WTC11 (cell line): ENCODE data around the gene MACF1. TPM values are rescaled to one million over a fixed set of nuclear protein-coding genes. Genes with fewer than 3 reads are reported as not detected.

Experiments
- ATAC-seq: fragments of 200-7000 bp; cut with Tn5 transposase; 2 replicates; pipeline ENCODE4 v1.10.0; 2021; ENCODE audit warnings: mild to moderate bottlenecking, moderate library complexity
- CTCF ChIA-PET: fragments of 300-600 bp; sonication (Branson Sonifier 250); formaldehyde crosslinking; loops from one replicate; lab custom pipeline; 2021; ENCODE audit warnings: antibody characterized with exemption; lab: Charles Lee
- POLR2A ChIA-PET: fragments of 350-600 bp; sonication (Branson Sonifier 250); formaldehyde crosslinking; loops from one replicate; lab custom pipeline; 2021; ENCODE audit warnings: antibody characterized with exemption; lab: Charles Lee
- DNase-seq: peaks from one replicate; pipeline ENCODE4 v3.0.0; 2021; ENCODE audit warnings: low spot score
- H3K27ac Mint-ChIP-seq: 2 replicates; pipeline ENCODE4 v1.8.0; 2021; ENCODE audit warnings: mixed read lengths
- H3K27me3 Mint-ChIP-seq: 2 replicates; pipeline ENCODE4 v1.8.0; 2021; ENCODE audit warnings: low read depth, mild to moderate bottlenecking, moderate library complexity, mixed read lengths
- H3K36me3 Mint-ChIP-seq: 2 replicates; pipeline ENCODE4 v1.8.0; 2021; ENCODE audit warnings: mixed read lengths
- H3K4me1 Mint-ChIP-seq: 2 replicates; pipeline ENCODE4 v1.8.0; 2022; ENCODE audit warnings: mixed read lengths
- H3K4me3 Mint-ChIP-seq: 2 replicates; pipeline ENCODE4 v1.8.0; 2021; ENCODE audit warnings: mild to moderate bottlenecking, moderate library complexity, mixed read lengths
- H3K9me3 Mint-ChIP-seq: 2 replicates; pipeline ENCODE4 v1.8.0; 2021; ENCODE audit warnings: mixed read lengths
- CREB1 ChIP-seq: sonication (generic); formaldehyde crosslinking; IDR thresholded peaks from 2 replicates; pipeline ENCODE4 v1.8.0; 2023; ENCODE audit warnings: mild to moderate bottlenecking, missing genetic modification reagents
- FOXJ3 ChIP-seq: sonication (generic); formaldehyde crosslinking; IDR thresholded peaks from 2 replicates; pipeline ENCODE4 v1.9.0; 2021; ENCODE audit warnings: missing genetic modification reagents, mild to moderate bottlenecking, borderline replicate concordance
- GRHL2 ChIP-seq: fragments of 250-450 bp; sonication (Bioruptor Pico); IDR thresholded peaks from 2 replicates; pipeline ENCODE4 v1.8.0; 2022; ENCODE audit warnings: mild to moderate bottlenecking, moderate library complexity; ENCODE audit not compliant: insufficient replicate concordance, severe bottlenecking
- IRF2 ChIP-seq: sonication (generic); formaldehyde crosslinking; IDR thresholded peaks from 2 replicates; pipeline ENCODE4 v1.8.0; 2022; ENCODE audit warnings: low read depth, missing genetic modification reagents, borderline replicate concordance
- NFYB ChIP-seq: sonication (generic); formaldehyde crosslinking; conservative IDR thresholded peaks from 2 replicates; pipeline ENCODE4 v1.8.0; 2022; ENCODE audit warnings: low read depth, missing genetic modification reagents
- ZBTB21 ChIP-seq: sonication (generic); formaldehyde crosslinking; IDR thresholded peaks from 2 replicates; pipeline ENCODE4 v1.8.1; 2023; ENCODE audit warnings: mild to moderate bottlenecking, missing genetic modification reagents, borderline replicate concordance
- ZNF121 ChIP-seq: sonication (generic); formaldehyde crosslinking; IDR thresholded peaks from 2 replicates; pipeline ENCODE4 v1.8.0; 2023; ENCODE audit warnings: missing genetic modification reagents
- ZNF232 ChIP-seq: sonication (generic); formaldehyde crosslinking; IDR thresholded peaks from 2 replicates; pipeline ENCODE4 v1.8.0; 2022; ENCODE audit warnings: mild to moderate bottlenecking, missing genetic modification reagents
- ZNF396 ChIP-seq: fragments of 250-450 bp; sonication (Bioruptor Pico); IDR thresholded peaks from 2 replicates; pipeline ENCODE4 v1.8.0; 2021; ENCODE audit warnings: mild to moderate bottlenecking, moderate library complexity, borderline replicate concordance
- ZNF423 ChIP-seq: fragments of 250-450 bp; sonication (Bioruptor Pico); IDR thresholded peaks from 2 replicates; pipeline ENCODE4 v2.1.2; 2022; ENCODE audit warnings: mild to moderate bottlenecking, moderate library complexity
- ZNF671 ChIP-seq: fragments of 250-450 bp; sonication (Bioruptor Pico); IDR thresholded peaks from 2 replicates; pipeline ENCODE4 v1.8.0; 2021; ENCODE audit warnings: mild to moderate bottlenecking
- total RNA-seq: library from RNA; stranded (reverse); gene quantifications from 3 replicates; pipeline ENCODE4 v1.2.3, GENCODE V29; 2021
- TF ChIP-seq, protein P1 (sequence below): sonication (generic); formaldehyde crosslinking; IDR thresholded peaks from 2 replicates; pipeline ENCODE4 v1.8.0; 2023; ENCODE audit warnings: mild to moderate bottlenecking, missing genetic modification reagents
- TF ChIP-seq, protein P2 (sequence below): sonication (generic); formaldehyde crosslinking; IDR thresholded peaks from 2 replicates; pipeline ENCODE4 v1.8.1; 2022; ENCODE audit warnings: low read depth, mild to moderate bottlenecking, moderate library complexity, missing genetic modification reagents, borderline replicate concordance
- TF ChIP-seq, protein P3 (sequence below): sonication (generic); formaldehyde crosslinking; IDR thresholded peaks from 2 replicates; pipeline ENCODE4 v1.8.1; 2023; ENCODE audit warnings: mild to moderate bottlenecking, moderate library complexity, missing genetic modification reagents
- TF ChIP-seq, protein P4 (sequence below): sonication (generic); formaldehyde crosslinking; IDR thresholded peaks from 2 replicates; pipeline ENCODE4 v1.8.1; 2023; ENCODE audit warnings: mild to moderate bottlenecking, missing genetic modification reagents
- TF ChIP-seq, protein P5 (sequence below): fragments of 250-450 bp; sonication (Bioruptor Pico); IDR thresholded peaks from 2 replicates; pipeline ENCODE4 v1.9.0; 2021; ENCODE audit warnings: mild to moderate bottlenecking
- TF ChIP-seq, protein P6 (sequence below): sonication (generic); formaldehyde crosslinking; conservative IDR thresholded peaks from 2 replicates; pipeline ENCODE4 v1.8.1; 2023; ENCODE audit warnings: mild to moderate bottlenecking, low read depth, missing genetic modification reagents, moderate library complexity

MACF1 gene
- total RNA-seq, 1 experiment from 2014 or later: 327 TPM

DNA sequence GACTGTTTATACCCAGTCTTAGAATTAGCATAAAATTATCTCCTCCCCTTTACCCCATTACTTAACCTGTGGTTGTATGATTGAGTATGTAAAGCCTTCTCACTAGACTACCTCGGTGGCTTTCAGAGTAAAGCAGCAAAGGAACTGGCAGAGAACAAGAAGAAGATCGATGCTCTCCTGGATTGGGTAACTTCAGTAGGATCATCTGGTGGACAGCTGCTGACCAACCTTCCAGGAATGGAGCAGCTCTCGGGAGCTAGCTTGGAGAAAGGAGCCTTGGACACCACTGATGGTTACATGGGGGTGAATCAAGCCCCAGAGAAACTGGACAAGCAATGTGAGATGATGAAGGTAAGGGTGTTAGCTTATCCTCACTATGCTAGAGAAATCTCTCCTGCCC lies 148.4 kb downstream of the MACF1 start (continued):
- TF ChIP-seq, protein P1, sequence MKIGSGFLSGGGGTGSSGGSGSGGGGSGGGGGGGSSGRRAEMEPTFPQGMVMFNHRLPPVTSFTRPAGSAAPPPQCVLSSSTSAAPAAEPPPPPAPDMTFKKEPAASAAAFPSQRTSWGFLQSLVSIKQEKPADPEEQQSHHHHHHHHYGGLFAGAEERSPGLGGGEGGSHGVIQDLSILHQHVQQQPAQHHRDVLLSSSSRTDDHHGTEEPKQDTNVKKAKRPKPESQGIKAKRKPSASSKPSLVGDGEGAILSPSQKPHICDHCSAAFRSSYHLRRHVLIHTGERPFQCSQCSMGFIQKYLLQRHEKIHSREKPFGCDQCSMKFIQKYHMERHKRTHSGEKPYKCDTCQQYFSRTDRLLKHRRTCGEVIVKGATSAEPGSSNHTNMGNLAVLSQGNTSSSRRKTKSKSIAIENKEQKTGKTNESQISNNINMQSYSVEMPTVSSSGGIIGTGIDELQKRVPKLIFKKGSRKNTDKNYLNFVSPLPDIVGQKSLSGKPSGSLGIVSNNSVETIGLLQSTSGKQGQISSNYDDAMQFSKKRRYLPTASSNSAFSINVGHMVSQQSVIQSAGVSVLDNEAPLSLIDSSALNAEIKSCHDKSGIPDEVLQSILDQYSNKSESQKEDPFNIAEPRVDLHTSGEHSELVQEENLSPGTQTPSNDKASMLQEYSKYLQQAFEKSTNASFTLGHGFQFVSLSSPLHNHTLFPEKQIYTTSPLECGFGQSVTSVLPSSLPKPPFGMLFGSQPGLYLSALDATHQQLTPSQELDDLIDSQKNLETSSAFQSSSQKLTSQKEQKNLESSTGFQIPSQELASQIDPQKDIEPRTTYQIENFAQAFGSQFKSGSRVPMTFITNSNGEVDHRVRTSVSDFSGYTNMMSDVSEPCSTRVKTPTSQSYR (CRISPR knock-in tag): no peak

DNA sequence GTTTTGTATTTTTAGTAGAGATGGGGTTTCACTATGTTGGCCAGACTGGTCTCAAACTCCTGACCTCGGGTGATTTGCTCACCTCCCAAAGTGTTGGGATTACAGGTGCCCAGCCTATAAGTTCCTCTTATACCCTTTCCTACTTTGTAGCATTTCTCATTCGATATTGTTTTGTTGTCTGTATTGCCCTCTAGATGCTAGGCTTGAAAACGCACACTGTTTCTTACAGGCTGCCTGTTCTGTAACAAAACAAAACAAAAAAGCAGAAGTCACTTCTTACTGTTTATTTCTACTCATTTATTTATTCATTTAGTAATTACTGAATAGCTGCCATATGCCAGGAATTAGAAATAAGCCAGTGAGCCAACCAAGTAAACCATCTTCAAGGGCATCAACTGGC lies 150.1 kb downstream of the MACF1 start:
- Mint-ChIP-seq H3K27ac (no peak overlapping the region), H3K9me3 (no peaks in the 10 kb centered on the region), H3K4me3 (no peak overlapping the region), H3K27me3 (no peaks in the 10 kb centered on the region)
- DNase-seq: no peak
- no peak for TF ChIP-seq ZBTB21 (CRISPR knock-in tag)
- TF ChIP-seq ZNF121 (CRISPR knock-in tag): no peak
- TF ChIP-seq ZNF671 (CRISPR knock-in tag): no peak
- no peak for TF ChIP-seq CREB1
- no peak for TF ChIP-seq ZNF396 (CRISPR knock-in tag)
- TF ChIP-seq, protein P2, sequence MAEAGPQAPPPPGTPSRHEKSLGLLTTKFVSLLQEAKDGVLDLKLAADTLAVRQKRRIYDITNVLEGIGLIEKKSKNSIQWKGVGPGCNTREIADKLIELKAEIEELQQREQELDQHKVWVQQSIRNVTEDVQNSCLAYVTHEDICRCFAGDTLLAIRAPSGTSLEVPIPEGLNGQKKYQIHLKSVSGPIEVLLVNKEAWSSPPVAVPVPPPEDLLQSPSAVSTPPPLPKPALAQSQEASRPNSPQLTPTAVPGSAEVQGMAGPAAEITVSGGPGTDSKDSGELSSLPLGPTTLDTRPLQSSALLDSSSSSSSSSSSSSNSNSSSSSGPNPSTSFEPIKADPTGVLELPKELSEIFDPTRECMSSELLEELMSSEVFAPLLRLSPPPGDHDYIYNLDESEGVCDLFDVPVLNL (CRISPR knock-in tag): no peak
- no peak for TF ChIP-seq IRF2 (CRISPR knock-in tag)
- TF ChIP-seq, protein P3, sequence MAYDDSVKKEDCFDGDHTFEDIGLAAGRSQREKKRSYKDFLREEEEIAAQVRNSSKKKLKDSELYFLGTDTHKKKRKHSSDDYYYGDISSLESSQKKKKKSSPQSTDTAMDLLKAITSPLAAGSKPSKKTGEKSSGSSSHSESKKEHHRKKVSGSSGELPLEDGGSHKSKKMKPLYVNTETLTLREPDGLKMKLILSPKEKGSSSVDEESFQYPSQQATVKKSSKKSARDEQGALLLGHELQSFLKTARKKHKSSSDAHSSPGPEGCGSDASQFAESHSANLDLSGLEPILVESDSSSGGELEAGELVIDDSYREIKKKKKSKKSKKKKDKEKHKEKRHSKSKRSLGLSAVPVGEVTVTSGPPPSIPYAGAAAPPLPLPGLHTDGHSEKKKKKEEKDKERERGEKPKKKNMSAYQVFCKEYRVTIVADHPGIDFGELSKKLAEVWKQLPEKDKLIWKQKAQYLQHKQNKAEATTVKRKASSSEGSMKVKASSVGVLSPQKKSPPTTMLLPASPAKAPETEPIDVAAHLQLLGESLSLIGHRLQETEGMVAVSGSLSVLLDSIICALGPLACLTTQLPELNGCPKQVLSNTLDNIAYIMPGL: no peak
- TF ChIP-seq, protein P4, sequence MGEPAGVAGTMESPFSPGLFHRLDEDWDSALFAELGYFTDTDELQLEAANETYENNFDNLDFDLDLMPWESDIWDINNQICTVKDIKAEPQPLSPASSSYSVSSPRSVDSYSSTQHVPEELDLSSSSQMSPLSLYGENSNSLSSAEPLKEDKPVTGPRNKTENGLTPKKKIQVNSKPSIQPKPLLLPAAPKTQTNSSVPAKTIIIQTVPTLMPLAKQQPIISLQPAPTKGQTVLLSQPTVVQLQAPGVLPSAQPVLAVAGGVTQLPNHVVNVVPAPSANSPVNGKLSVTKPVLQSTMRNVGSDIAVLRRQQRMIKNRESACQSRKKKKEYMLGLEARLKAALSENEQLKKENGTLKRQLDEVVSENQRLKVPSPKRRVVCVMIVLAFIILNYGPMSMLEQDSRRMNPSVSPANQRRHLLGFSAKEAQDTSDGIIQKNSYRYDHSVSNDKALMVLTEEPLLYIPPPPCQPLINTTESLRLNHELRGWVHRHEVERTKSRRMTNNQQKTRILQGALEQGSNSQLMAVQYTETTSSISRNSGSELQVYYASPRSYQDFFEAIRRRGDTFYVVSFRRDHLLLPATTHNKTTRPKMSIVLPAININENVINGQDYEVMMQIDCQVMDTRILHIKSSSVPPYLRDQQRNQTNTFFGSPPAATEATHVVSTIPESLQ (CRISPR knock-in tag): no peak
- no peak for TF ChIP-seq GRHL2 (CRISPR knock-in tag)
- TF ChIP-seq, protein P5, sequence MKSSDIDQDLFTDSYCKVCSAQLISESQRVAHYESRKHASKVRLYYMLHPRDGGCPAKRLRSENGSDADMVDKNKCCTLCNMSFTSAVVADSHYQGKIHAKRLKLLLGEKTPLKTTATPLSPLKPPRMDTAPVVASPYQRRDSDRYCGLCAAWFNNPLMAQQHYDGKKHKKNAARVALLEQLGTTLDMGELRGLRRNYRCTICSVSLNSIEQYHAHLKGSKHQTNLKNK (CRISPR knock-in tag): no peak
- TF ChIP-seq, protein P6, sequence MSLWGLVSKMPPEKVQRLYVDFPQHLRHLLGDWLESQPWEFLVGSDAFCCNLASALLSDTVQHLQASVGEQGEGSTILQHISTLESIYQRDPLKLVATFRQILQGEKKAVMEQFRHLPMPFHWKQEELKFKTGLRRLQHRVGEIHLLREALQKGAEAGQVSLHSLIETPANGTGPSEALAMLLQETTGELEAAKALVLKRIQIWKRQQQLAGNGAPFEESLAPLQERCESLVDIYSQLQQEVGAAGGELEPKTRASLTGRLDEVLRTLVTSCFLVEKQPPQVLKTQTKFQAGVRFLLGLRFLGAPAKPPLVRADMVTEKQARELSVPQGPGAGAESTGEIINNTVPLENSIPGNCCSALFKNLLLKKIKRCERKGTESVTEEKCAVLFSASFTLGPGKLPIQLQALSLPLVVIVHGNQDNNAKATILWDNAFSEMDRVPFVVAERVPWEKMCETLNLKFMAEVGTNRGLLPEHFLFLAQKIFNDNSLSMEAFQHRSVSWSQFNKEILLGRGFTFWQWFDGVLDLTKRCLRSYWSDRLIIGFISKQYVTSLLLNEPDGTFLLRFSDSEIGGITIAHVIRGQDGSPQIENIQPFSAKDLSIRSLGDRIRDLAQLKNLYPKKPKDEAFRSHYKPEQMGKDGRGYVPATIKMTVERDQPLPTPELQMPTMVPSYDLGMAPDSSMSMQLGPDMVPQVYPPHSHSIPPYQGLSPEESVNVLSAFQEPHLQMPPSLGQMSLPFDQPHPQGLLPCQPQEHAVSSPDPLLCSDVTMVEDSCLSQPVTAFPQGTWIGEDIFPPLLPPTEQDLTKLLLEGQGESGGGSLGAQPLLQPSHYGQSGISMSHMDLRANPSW (CRISPR knock-in tag): no peak
- TF ChIP-seq ZNF232 (CRISPR knock-in tag): no peak
- no peak for TF ChIP-seq NFYB (CRISPR knock-in tag)
- no peak for TF ChIP-seq FOXJ3 (CRISPR knock-in tag)
- TF ChIP-seq ZNF423 (CRISPR knock-in tag): no peak
- TF ChIP-seq, all 79 proteins: peak for 0
- CTCF ChIA-PET: interaction anchor here (1.2 kb wide), 1 partner anchor 56 kb away, joined by 3 read pairs; no protein-coding TSS in a partner anchor
- Mint-ChIP-seq H3K36me3 (peaks cover 73% of the 10 kb centered on the region), H3K4me1 (no peaks in the 10 kb centered on the region)
- POLR2A ChIA-PET: no interaction called here
- no peak for ATAC-seq
